ENCODE results near the gene IER5L. TPM values are rescaled to one million over a fixed set of nuclear protein-coding genes. Genes with fewer than 3 reads are reported as not detected.

Gene IER5L
- total and polyA plus RNA-seq, 2 donors (not counting 3 experiments of a cell fraction or from before 2014, with no cell fraction given) = 5.3 to 12.3 TPM

- BruUV-seq (replicated peaks) = no TSS peak
Observed at GRCh38 chr9:129202613-129203555, 24.8 kb upstream of the IER5L start.

GRCh38 chr9:129201866-129202265 lies 23.8 kb upstream of the IER5L start:
- Histone ChIP-seq H3K27ac (ENCODE audit: insufficient read depth, low read depth, low read length) (no peak overlapping the region), H3K79me2 (ENCODE audit: control insufficient read depth, insufficient read depth, low read length) (no peaks in the 10 kb centered on the region), H3K9me3 (replicated peaks; ENCODE audit: control insufficient read depth, insufficient read depth, low read length) (no peaks in the 10 kb centered on the region), H3K27me3 (ENCODE audit: control insufficient read depth in 2 of 2, insufficient read depth in 2 of 2, low read length in 2 of 2) (no peaks in the 10 kb centered on the region), H3K9ac (replicated peaks; ENCODE audit: extremely low read depth, insufficient read depth, low read length) (no peak overlapping the region), H3K4me2 (ENCODE audit: insufficient read depth, low read length) (no peak overlapping the region), H2AFZ (ENCODE audit: low read depth, low read length) (no peak overlapping the region), H3K4me3 (replicated peaks in 1 of 3; ENCODE audit: insufficient read depth in 1 of 3, low read depth in 1 of 3, low read length in 3 of 3) (no peak overlapping the region), H3K9me1 (replicated peaks; ENCODE audit: control insufficient read depth, extremely low read depth, insufficient read depth, low read length) (no peaks in the 10 kb centered on the region), H3K4me1 (ENCODE audit: control insufficient read depth, extremely low read depth, insufficient read depth, low read length) (peaks cover 6% of the 10 kb centered on the region), H4K20me1 (replicated peaks; ENCODE audit: control insufficient read depth, extremely low read depth, insufficient read depth, low read length) (no peaks in the 10 kb centered on the region), H3K36me3 (ENCODE audit: control insufficient read depth in 2 of 2, extremely low read depth in 1 of 2, insufficient read depth in 2 of 2, low read length in 2 of 2) (no peaks in the 10 kb centered on the region)
- no peak for DNase-seq (ENCODE audit: low read depth, low spot score)
- TF ChIP-seq, protein P1, sequence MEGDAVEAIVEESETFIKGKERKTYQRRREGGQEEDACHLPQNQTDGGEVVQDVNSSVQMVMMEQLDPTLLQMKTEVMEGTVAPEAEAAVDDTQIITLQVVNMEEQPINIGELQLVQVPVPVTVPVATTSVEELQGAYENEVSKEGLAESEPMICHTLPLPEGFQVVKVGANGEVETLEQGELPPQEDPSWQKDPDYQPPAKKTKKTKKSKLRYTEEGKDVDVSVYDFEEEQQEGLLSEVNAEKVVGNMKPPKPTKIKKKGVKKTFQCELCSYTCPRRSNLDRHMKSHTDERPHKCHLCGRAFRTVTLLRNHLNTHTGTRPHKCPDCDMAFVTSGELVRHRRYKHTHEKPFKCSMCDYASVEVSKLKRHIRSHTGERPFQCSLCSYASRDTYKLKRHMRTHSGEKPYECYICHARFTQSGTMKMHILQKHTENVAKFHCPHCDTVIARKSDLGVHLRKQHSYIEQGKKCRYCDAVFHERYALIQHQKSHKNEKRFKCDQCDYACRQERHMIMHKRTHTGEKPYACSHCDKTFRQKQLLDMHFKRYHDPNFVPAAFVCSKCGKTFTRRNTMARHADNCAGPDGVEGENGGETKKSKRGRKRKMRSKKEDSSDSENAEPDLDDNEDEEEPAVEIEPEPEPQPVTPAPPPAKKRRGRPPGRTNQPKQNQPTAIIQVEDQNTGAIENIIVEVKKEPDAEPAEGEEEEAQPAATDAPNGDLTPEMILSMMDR (IDR thresholded peaks at IDR 0.05; ENCODE audit: extremely low read depth in 1 of 2, insufficient read depth in 1 of 2, low read depth in 1 of 2, low read length in 2 of 2) = no peak
- no peak for TF ChIP-seq MAX (IDR thresholded peaks at IDR 0.05; ENCODE audit: insufficient read depth, insufficient read length)
- dilution Hi-C loops (cut with MboI; ENCODE audit: extremely low pct_ligation_motif_present, low sequenced_read_pairs) = no loop called here
- no TSS peak for BruUV-seq (replicated peaks)
- ChIA-PET POLR2A (no interaction called here), CTCF (no interaction called here)
- intact Hi-C loops (cut with micrococcal nuclease) = loop anchor here (2.0 to 10.0 kb wide), 2 partner anchors 59 to 133 kb away; no protein-coding TSS in a partner anchor
- no peak for FAIRE-seq

More at GRCh38 chr9:129202613-129203555, 24.8 kb upstream of the IER5L start:
- POLR2A ChIA-PET = no interaction called here
- no peaks in the 10 kb centered on the region for H3K27me3 ChIP-seq (ENCODE audit: control insufficient read depth in 2 of 2, insufficient read depth in 2 of 2, low read length in 2 of 2)
- CTCF ChIA-PET = no interaction called here
- dilution Hi-C loops (cut with MboI; ENCODE audit: extremely low pct_ligation_motif_present, low sequenced_read_pairs) = no loop called here
- H3K9ac ChIP-seq (replicated peaks; ENCODE audit: extremely low read depth, insufficient read depth, low read length) = peak overlapping the region; percentile 90
- intact Hi-C loops (cut with micrococcal nuclease) = loop anchor here (2.0 to 10.0 kb wide), 2 partner anchors 60 to 132 kb away; no protein-coding TSS in a partner anchor
- peak overlapping the region; percentile 49 for H2AFZ ChIP-seq (ENCODE audit: low read depth, low read length)
- DNase-seq (ENCODE audit: low read depth, low spot score) (peak; percentile 72), FAIRE-seq (peak; percentile 87)
- peak overlapping the region; percentile 51 for H3K4me2 ChIP-seq (ENCODE audit: insufficient read depth, low read length)
- H3K4me1 ChIP-seq (ENCODE audit: control insufficient read depth, extremely low read depth, insufficient read depth, low read length) = peaks cover 6% of the 10 kb centered on the region
- no peaks in the 10 kb centered on the region for H3K9me3 ChIP-seq (replicated peaks; ENCODE audit: control insufficient read depth, insufficient read depth, low read length)
- peak overlapping the region; percentile 59 to 81 (median 62) for H3K4me3 ChIP-seq (replicated peaks in 1 of 3; ENCODE audit: insufficient read depth in 1 of 3, low read depth in 1 of 3, low read length in 3 of 3)
- TF ChIP-seq EZH2 (IDR thresholded peaks at IDR 0.05; ENCODE audit: borderline replicate concordance, low read depth, low read length, severe bottlenecking) = no peak
- TF ChIP-seq JUN (IDR thresholded peaks at IDR 0.05; ENCODE audit: borderline replicate concordance, insufficient read depth, insufficient read length, low read depth) = no peak
- no peak for TF ChIP-seq FOS (IDR thresholded peaks at IDR 0.05; ENCODE audit: borderline replicate concordance, insufficient read depth, low read length)
- H4K20me1 ChIP-seq (replicated peaks; ENCODE audit: control insufficient read depth, extremely low read depth, insufficient read depth, low read length) = no peaks in the 10 kb centered on the region
- no peaks in the 10 kb centered on the region for H3K79me2 ChIP-seq (ENCODE audit: control insufficient read depth, insufficient read depth, low read length)
- peak overlapping the region; percentile 71 for H3K27ac ChIP-seq (ENCODE audit: insufficient read depth, low read depth, low read length)
- no peaks in the 10 kb centered on the region for H3K9me1 ChIP-seq (replicated peaks; ENCODE audit: control insufficient read depth, extremely low read depth, insufficient read depth, low read length)
- no peaks in the 10 kb centered on the region for H3K36me3 ChIP-seq (ENCODE audit: control insufficient read depth in 2 of 2, extremely low read depth in 1 of 2, insufficient read depth in 2 of 2, low read length in 2 of 2)

All from endothelial cell of umbilical vein (primary cell).